Measurements from ENCODE around the gene CCDC172. TPM values are rescaled to one million over a fixed set of nuclear protein-coding genes. Genes with fewer than 3 reads are reported as not detected.
A peak's percentile ranks its signal among the peaks of the same experiment; 100 is the strongest.

CCDC172 gene
- total RNA-seq, 1 donor from 2014 or later = not detected

GRCh38 chr10:116353817-116354216 lies 29.6 kb downstream of the CCDC172 start:
- no peaks in the 10 kb centered on the region for H3K4me1 Mint-ChIP-seq
- no peaks in the 10 kb centered on the region for H3K9me3 Mint-ChIP-seq
- no peak overlapping the region for H3K4me3 Mint-ChIP-seq

GRCh38 chr10:116355341-116355740 lies 31.1 kb downstream of the CCDC172 start:
- no peaks in the 10 kb centered on the region for H3K27me3 Mint-ChIP-seq (ENCODE audit: insufficient read depth, low read depth)
- H3K4me3 Mint-ChIP-seq = no peak overlapping the region
- no peaks in the 10 kb centered on the region for H3K4me1 ChIP-seq
- H2AFZ ChIP-seq (replicated peaks) = no peak overlapping the region
- no peaks in the 10 kb centered on the region for H4K20me1 ChIP-seq (ENCODE audit: low read depth)
- no peaks in the 10 kb centered on the region for H3K36me3 Mint-ChIP-seq
- H3F3A ChIP-seq (ENCODE audit: low read depth) = no peaks in the 10 kb centered on the region
- no peak overlapping the region for H3K4me2 ChIP-seq
- H3K4me1 Mint-ChIP-seq = no peaks in the 10 kb centered on the region
- no peaks in the 10 kb centered on the region for H3K27me3 ChIP-seq
- no peak for TF ChIP-seq EZH2phosphoT487 (IDR thresholded peaks at IDR 0.05)
- TF ChIP-seq EZH2 (IDR thresholded peaks at IDR 0.05) = no peak
- no peak overlapping the region for H3K27ac Mint-ChIP-seq
- H3K79me2 ChIP-seq (ENCODE audit: low read depth) = no peaks in the 10 kb centered on the region
- no peak for DNase-seq (ENCODE audit: low spot score)
- no peaks in the 10 kb centered on the region for H3K9me3 ChIP-seq (ENCODE audit: low read depth)
- no peak overlapping the region for H3K4me3 ChIP-seq
- no peaks in the 10 kb centered on the region for H3K36me3 ChIP-seq
- H3K9me3 Mint-ChIP-seq = no peaks in the 10 kb centered on the region
- no peak overlapping the region for H3K27ac ChIP-seq
- H3K9ac ChIP-seq = no peak overlapping the region

More at GRCh38 chr10:116353817-116354216, 29.6 kb downstream of the CCDC172 start:
- no peak for TF ChIP-seq EZH2phosphoT487 (IDR thresholded peaks at IDR 0.05)
- no peak for TF ChIP-seq CTCF (IDR thresholded peaks at IDR 0.05)
- TF ChIP-seq EZH2 (IDR thresholded peaks at IDR 0.05) = no peak
- Histone ChIP-seq H3K9ac (no peak overlapping the region), H2AFZ (replicated peaks) (no peak overlapping the region), H3K4me2 (no peak overlapping the region), H3K36me3 (no peaks in the 10 kb centered on the region), H3K4me3 (no peak overlapping the region), H3K27ac (no peak overlapping the region), H3K4me1 (peaks cover 7% of the 10 kb centered on the region), H3K9me3 (ENCODE audit: low read depth) (no peaks in the 10 kb centered on the region), H4K20me1 (ENCODE audit: low read depth) (no peaks in the 10 kb centered on the region), H3K79me2 (ENCODE audit: low read depth) (no peaks in the 10 kb centered on the region), H3F3A (ENCODE audit: low read depth) (no peaks in the 10 kb centered on the region), H3K27me3 (no peaks in the 10 kb centered on the region)
- no peak overlapping the region for H3K27ac Mint-ChIP-seq
- H3K36me3 Mint-ChIP-seq = no peaks in the 10 kb centered on the region
- H3K27me3 Mint-ChIP-seq (ENCODE audit: insufficient read depth, low read depth) = no peaks in the 10 kb centered on the region
- DNase-seq (ENCODE audit: low spot score) = no peak

- no peak overlapping the region for H3K9ac ChIP-seq
- no peaks in the 10 kb centered on the region for H3K9me3 ChIP-seq (ENCODE audit: low read depth)
- H3K4me1 ChIP-seq = no peaks in the 10 kb centered on the region
- H3K27me3 ChIP-seq = no peaks in the 10 kb centered on the region
- Mint-ChIP-seq H3K27me3 (ENCODE audit: insufficient read depth, low read depth) (no peaks in the 10 kb centered on the region), H3K9me3 (no peaks in the 10 kb centered on the region), H3K4me3 (no peak overlapping the region), H3K36me3 (no peaks in the 10 kb centered on the region), H3K27ac (no peak overlapping the region), H3K4me1 (no peaks in the 10 kb centered on the region)
- DNase-seq (ENCODE audit: low spot score) = no peak
- H3K79me2 ChIP-seq (ENCODE audit: low read depth) = no peaks in the 10 kb centered on the region
- no peaks in the 10 kb centered on the region for H3K36me3 ChIP-seq
- no peaks in the 10 kb centered on the region for H4K20me1 ChIP-seq (ENCODE audit: low read depth)
- H3F3A ChIP-seq (ENCODE audit: low read depth) = no peaks in the 10 kb centered on the region
- H2AFZ ChIP-seq (replicated peaks) = no peak overlapping the region
- no peak overlapping the region for H3K27ac ChIP-seq
- no peak overlapping the region for H3K4me3 ChIP-seq
- H3K4me2 ChIP-seq = no peak overlapping the region
- TF ChIP-seq EZH2 (IDR thresholded peaks at IDR 0.05) (no peak), EZH2phosphoT487 (IDR thresholded peaks at IDR 0.05) (no peak), CTCF (IDR thresholded peaks at IDR 0.05) (no peak)
These were observed 32.6 kb downstream of the CCDC172 start for GRCh38 chr10:116356833-116357232.

- Histone ChIP-seq H3K9me3 (ENCODE audit: low read depth) (no peaks in the 10 kb centered on the region), H3K27me3 (no peaks in the 10 kb centered on the region), H3K79me2 (ENCODE audit: low read depth) (no peaks in the 10 kb centered on the region), H3K4me2 (no peak overlapping the region), H4K20me1 (ENCODE audit: low read depth) (no peaks in the 10 kb centered on the region), H3K4me1 (no peaks in the 10 kb centered on the region), H3K27ac (no peak overlapping the region), H2AFZ (replicated peaks) (no peak overlapping the region), H3K36me3 (no peaks in the 10 kb centered on the region), H3K9ac (no peak overlapping the region), H3F3A (ENCODE audit: low read depth) (no peaks in the 10 kb centered on the region), H3K4me3 (no peak overlapping the region)
- H3K9me3 Mint-ChIP-seq = no peaks in the 10 kb centered on the region
- DNase-seq (ENCODE audit: low spot score) = peak; percentile 6
- no peak overlapping the region for H3K27ac Mint-ChIP-seq
- no peaks in the 10 kb centered on the region for H3K36me3 Mint-ChIP-seq
- peaks cover 6% of the 10 kb centered on the region for H3K4me1 Mint-ChIP-seq
- no peak for TF ChIP-seq CTCF (IDR thresholded peaks at IDR 0.05)
- no peak for TF ChIP-seq EZH2phosphoT487 (IDR thresholded peaks at IDR 0.05)
- no peak for TF ChIP-seq EZH2 (IDR thresholded peaks at IDR 0.05)
- H3K27me3 Mint-ChIP-seq (ENCODE audit: insufficient read depth, low read depth) = peaks cover 3% of the 10 kb centered on the region
- H3K4me3 Mint-ChIP-seq = no peak overlapping the region
These were observed 40.6 kb downstream of the CCDC172 start for GRCh38 chr10:116364868-116365267.
